HepG2 (cell line): ENCODE results near the gene CMTM2. TPM values are rescaled to one million over a fixed set of nuclear protein-coding genes. Genes with fewer than 3 reads are reported as not detected.

Experiments
- ATAC-seq: fragments of 200-7000 bp; cut with Tn5 transposase; 3 replicates; pipeline ENCODE4 v1.9.1; 2020; ENCODE audit warnings: mild to moderate bottlenecking, moderate library complexity
- BruUV-seq: library from RNA; stranded (reverse); fragments of 400-500 nt; replicated peaks from 2 replicates; lab custom pipeline; 2021; lab: Mats Ljungman, UMichigan
- CTCF ChIA-PET: fragments of 300-600 bp; formaldehyde crosslinking; extraction: SDS; loops from one replicate; lab custom pipeline; 2021; ENCODE audit warnings: low total read pairs, inconsistent platforms, low intra/inter-chr PET ratio; lab: Yijun Ruan, JAX
- POLR2A ChIA-PET: fragments of 350-600 bp; sonication (Branson Sonifier 250); formaldehyde crosslinking; loops from one replicate; lab custom pipeline; 2020; ENCODE audit warnings: antibody characterized with exemption, inconsistent platforms; lab: Yijun Ruan, JAX
- DNase-seq: peaks from one replicate; pipeline ENCODE4 v3.0.0-alpha.2; 2015; ENCODE audit warnings: low spot score
- FAIRE-seq: peaks from 3 replicates; lab custom pipeline; 2011; peaks lifted over from hg19 to GRCh38; lab: Jason Lieb, UNC
- H2AFZ ChIP-seq: one replicate; pipeline ENCODE4 v1.6.1; 2011; ENCODE audit warnings: low read length, inconsistent platforms
- H3K27ac ChIP-seq: fragments of 300-600 bp; 3 replicates; pipeline ENCODE4 v1.8.0; 2011; ENCODE audit warnings: mixed run types, mild to moderate bottlenecking, mixed read lengths, low read length, inconsistent platforms; ENCODE audit not compliant: insufficient read depth; ENCODE audit errors: extremely low read length
- H3K27me3 ChIP-seq, 2 experiments: fragments of 200-600 bp in 1 of 2; 2 replicates in 1 of 2; 3 replicates in 1 of 2; pipeline versions ENCODE4 v1.6.0 to v1.8.0; 2011; ENCODE audit warnings: low read length in 2 of 2, mild to moderate bottlenecking in 2 of 2, moderate library complexity in 2 of 2, inconsistent platforms in 1 of 2; ENCODE audit not compliant: insufficient read depth in 2 of 2, control insufficient read depth in 1 of 2
- H3K36me3 ChIP-seq, 2 experiments: fragments of 200-600 bp in 1 of 2; replicated peaks in 1 of 2; 2 replicates in 1 of 2; 3 replicates in 1 of 2; pipeline versions ENCODE4 v1.5.1 to v1.8.0; 2011; ENCODE audit warnings: low read length in 2 of 2, inconsistent platforms in 1 of 2; ENCODE audit not compliant: insufficient read depth in 2 of 2, control insufficient read depth in 1 of 2
- H3K4me1 ChIP-seq: 2 replicates; pipeline ENCODE4 v1.5.1; 2012; ENCODE audit warnings: low read length, inconsistent platforms; ENCODE audit not compliant: insufficient read depth
- H3K4me2 ChIP-seq: 2 replicates; pipeline ENCODE4 v1.6.0; 2011; ENCODE audit warnings: low read depth, low read length, inconsistent platforms
- H3K4me3 ChIP-seq, 3 experiments: fragments of 200-600 bp in 1 of 3; sonication (generic), shearing (Covaris generic) in 1 of 3; replicated peaks in 1 of 3; 2 replicates each; pipeline ENCODE4 v1.5.1; 2011 to 2016; ENCODE audit warnings: low read length in 3 of 3, inconsistent platforms in 2 of 3, low read depth in 2 of 3, mild to moderate bottlenecking in 2 of 3, control low read depth in 1 of 3, mixed read lengths in 1 of 3; ENCODE audit not compliant: insufficient read depth in 1 of 3
- H3K79me2 ChIP-seq: one replicate; pipeline ENCODE4 v1.6.1; 2011; ENCODE audit warnings: low read length, inconsistent platforms; ENCODE audit not compliant: insufficient read depth
- H3K9ac ChIP-seq: 2 replicates; pipeline ENCODE4 v1.6.0; 2011; ENCODE audit warnings: mild to moderate bottlenecking, low read depth, low read length, inconsistent platforms; ENCODE audit not compliant: insufficient read depth
- H3K9me3 ChIP-seq: 2 replicates; pipeline ENCODE4 v1.5.1; 2012; ENCODE audit warnings: mild to moderate bottlenecking, low read length
- H4K20me1 ChIP-seq: 2 replicates; pipeline ENCODE4 v1.6.0; 2011; ENCODE audit warnings: inconsistent platforms, mild to moderate bottlenecking, low read length, moderate library complexity; ENCODE audit not compliant: insufficient read depth
- HIVEP1 ChIP-seq: sonication (generic); formaldehyde crosslinking; IDR thresholded peaks from 2 replicates; pipeline ENCODE4 v1.4.0; 2020; ENCODE audit warnings: mild to moderate bottlenecking, missing genetic modification reagents
- KDM2A ChIP-seq: sonication (generic); formaldehyde crosslinking; IDR thresholded peaks from 2 replicates; pipeline ENCODE4 v1.4.0; 2020; ENCODE audit warnings: low read depth, missing genetic modification reagents, borderline replicate concordance
- KDM3A ChIP-seq: IDR thresholded peaks from 2 replicates; pipeline ENCODE4 v1.6.1; 2018; ENCODE audit warnings: low read depth, missing compliant biosample characterization
- KLF11 ChIP-seq: IDR thresholded peaks from 2 replicates; pipeline ENCODE4 v1.6.1; 2016; ENCODE audit warnings: missing compliant biosample characterization
- NKX3-1 ChIP-seq: sonication (generic); formaldehyde crosslinking; IDR thresholded peaks from 2 replicates; pipeline ENCODE4 v1.5.0; 2020; ENCODE audit warnings: missing genetic modification reagents
- NR1H2 ChIP-seq: sonication (generic); formaldehyde crosslinking; IDR thresholded peaks from 2 replicates; pipeline ENCODE4 v1.8.1; 2022; ENCODE audit warnings: low read depth, missing genetic modification reagents, borderline replicate concordance
- NRL ChIP-seq: sonication (generic); formaldehyde crosslinking; IDR thresholded peaks from 2 replicates; pipeline ENCODE4 v1.5.0; 2020; ENCODE audit warnings: missing genetic modification reagents, mild to moderate bottlenecking, moderate library complexity, borderline replicate concordance
- PHF5A ChIP-seq: IDR thresholded peaks from one replicate; pipeline ENCODE4 v1.6.1; 2018; ENCODE audit warnings: low read depth, missing genetic modification reagents; ENCODE audit not compliant: unreplicated experiment
- POLR2G ChIP-seq: fragments of 200-400 bp; formaldehyde crosslinking; IDR thresholded peaks from 2 replicates; pipeline ENCODE4 v1.6.1; 2018; ENCODE audit warnings: mild to moderate bottlenecking, low read depth, low read length, moderate library complexity
- PTBP1 ChIP-seq: fragments of 200-400 bp; formaldehyde crosslinking; IDR thresholded peaks from 2 replicates; pipeline ENCODE4 v1.6.1; 2018; ENCODE audit warnings: low read length, low read depth; ENCODE audit not compliant: poor library complexity, severe bottlenecking
- RCOR2 ChIP-seq: IDR thresholded peaks from 2 replicates; pipeline ENCODE4 v1.6.1; 2016; ENCODE audit warnings: missing biosample characterization, missing genetic modification reagents
- RNF2 ChIP-seq: fragments of 450-650 bp; conservative IDR thresholded peaks from 2 replicates; pipeline ENCODE4 v1.6.1; 2016; ENCODE audit warnings: low read depth
- SRSF9 ChIP-seq: fragments of 200-400 bp; formaldehyde crosslinking; IDR thresholded peaks from 2 replicates; pipeline ENCODE4 v1.6.1; 2018; ENCODE audit warnings: borderline replicate concordance, mild to moderate bottlenecking, low read depth, low read length; ENCODE audit not compliant: insufficient read depth, poor library complexity, severe bottlenecking
- ZNF160 ChIP-seq: sonication (generic); formaldehyde crosslinking; IDR thresholded peaks from 2 replicates; pipeline ENCODE4 v1.8.0; 2022; ENCODE audit warnings: mild to moderate bottlenecking, inconsistent platforms, missing genetic modification reagents
- ZNF589 ChIP-seq: sonication (generic); formaldehyde crosslinking; conservative IDR thresholded peaks from 2 replicates; pipeline ENCODE4 v1.8.0; 2022; ENCODE audit warnings: mild to moderate bottlenecking, moderate library complexity, missing genetic modification reagents
- ZNF670 ChIP-seq: sonication (generic); formaldehyde crosslinking; IDR thresholded peaks from 2 replicates; pipeline ENCODE4 v1.8.0; 2022; ENCODE audit warnings: mild to moderate bottlenecking, missing genetic modification reagents, borderline replicate concordance
- WGBS: methylation state at CpG from one replicate; pipeline ENCODE4 v1.1.6; 2017; ENCODE audit warnings: low lambda C conversion rate; 5-methylcytosine and 5-hydroxymethylcytosine counted together
- in situ Hi-C: cut with HindIII; loops from 2 replicates; pipeline ENCODE4 v1.10.0; 2017; ENCODE audit warnings: low pct_unique_long_range_greater_than_20kb; ENCODE audit not compliant: extremely low pct_ligation_motif_present
- intact Hi-C: fragments of 100-400 bp; cut with micrococcal nuclease; formaldehyde crosslinking; loops from one replicate; pipeline ENCODE4 v1.10.0; 2022; ENCODE audit not compliant: unreplicated experiment
- polyA plus RNA-seq, 8 experiments: library from polyadenylated mRNA; depleted of rRNA in 3 of 8; stranded (reverse) in 7 of 8; unstranded in 1 of 8; fragments of >200 nt; fragmentation: Illumina TruSeq in 4 of 8; extraction: Trizol in 4 of 8; gene quantifications; 2 replicates each; pipeline versions ENCODE4 v1.2.1 to v1.2.3, GENCODE V29; 2011 to 2016; ENCODE audit warnings: low read depth in 4 of 8, missing spikeins in 1 of 8, mixed read lengths in 1 of 8; ENCODE audit not compliant: insufficient read depth in 1 of 8
- total RNA-seq, 5 experiments: library from RNA; depleted of rRNA; stranded (reverse); fragments of >200 nt; fragmentation: Illumina TruSeq; extraction: Trizol; gene quantifications; 2 replicates each; pipeline ENCODE4 v1.2.3, GENCODE V29; 2016; ENCODE audit warnings: low read depth in 1 of 5
- TF ChIP-seq, protein P1 (sequence below): IDR thresholded peaks from 2 replicates; pipeline ENCODE4 v1.6.1; 2016; ENCODE audit warnings: missing compliant biosample characterization, missing genetic modification reagents, borderline replicate concordance
- TF ChIP-seq, protein P2 (sequence below): sonication (generic); formaldehyde crosslinking; IDR thresholded peaks from 2 replicates; pipeline ENCODE4 v1.8.1; 2023; ENCODE audit warnings: missing genetic modification reagents, mild to moderate bottlenecking, borderline replicate concordance

Gene CMTM2
- total and polyA plus RNA-seq, 2 of the 13 experiments (the other 11 are each of a cell fraction or from before 2014, with no cell fraction given), result not detected

- in situ Hi-C loops, result no loop called here
- BruUV-seq, result no TSS peak
- no peak for ATAC-seq
- FAIRE-seq, result no peak
- Histone ChIP-seq H3K9me3 (no peaks in the 10 kb centered on the region), H4K20me1 (0 out of 2 replicates have a peak, but pooled peaks cover 2% of the 10 kb centered on the region), H3K4me2 (no peak overlapping the region), H3K36me3 (peaks cover 6 to 46% of the 10 kb centered on the region in 2 experiments; a peak in 4 of 5 replicates), H3K4me1 (peaks cover 19% of the 10 kb centered on the region), H3K79me2 (peaks cover 3% of the 10 kb centered on the region), H2AFZ (no peak overlapping the region), H3K9ac (no peak overlapping the region), H3K4me3 (no peak overlapping the region), H3K27ac (no peak overlapping the region), H3K27me3 (no peaks in the 10 kb centered on the region)
- POLR2A ChIA-PET, result interaction anchor here (2.9 kb wide), 1 partner anchor 9 kb away, joined by 18 read pairs; the partner anchor contains the start of gene CKLF
- DNase-seq, result no peak
- intact Hi-C loops, result no loop called here
- TF ChIP-seq RNF2, result no peak
- TF ChIP-seq ZNF160, result no peak
- no peak for TF ChIP-seq NKX3-1
- no peak for TF ChIP-seq NRL
- TF ChIP-seq PTBP1, result no peak
- no peak for TF ChIP-seq PHF5A (CRISPR knock-in tag)
- no peak for TF ChIP-seq HIVEP1 (CRISPR knock-in tag)
- TF ChIP-seq KDM2A (CRISPR knock-in tag), result no peak
- WGBS, result 97% methylated on average over 3 of the region's 3 CpGs
- CTCF ChIA-PET, result no interaction called here
These were observed 17.7 kb upstream of the CMTM2 start for GRCh38 chr16:66561381-66562080.

DNA sequence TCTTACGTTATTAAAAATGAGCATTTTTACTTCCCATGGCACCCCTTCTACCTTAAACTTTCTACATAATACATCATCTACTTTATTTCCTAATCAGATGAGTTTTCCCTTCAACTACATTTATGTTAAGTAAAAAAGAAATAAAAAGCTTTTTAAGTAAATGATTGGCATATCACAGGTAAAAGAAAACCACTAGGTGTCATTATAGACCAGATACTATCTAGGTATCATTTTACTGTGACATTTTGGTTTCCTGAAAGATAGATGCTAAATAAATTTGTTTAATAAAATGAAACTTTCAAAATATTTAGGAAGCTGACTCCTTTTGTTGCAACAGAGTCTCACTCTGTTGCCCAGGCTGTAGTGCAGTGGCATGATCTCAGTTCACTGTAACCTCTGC lies 16.9 kb upstream of the CMTM2 start:
- Histone ChIP-seq H2AFZ (no peak overlapping the region), H3K4me3 (no peak overlapping the region), H3K79me2 (peaks cover 3% of the 10 kb centered on the region), H3K27me3 (no peaks in the 10 kb centered on the region), H3K27ac (no peak overlapping the region), H3K4me1 (peaks cover 12% of the 10 kb centered on the region), H3K9me3 (no peaks in the 10 kb centered on the region), H4K20me1 (0 out of 2 replicates have a peak, but pooled peaks cover 2% of the 10 kb centered on the region), H3K9ac (no peak overlapping the region), H3K4me2 (no peak overlapping the region), H3K36me3 (peaks cover 8 to 47% of the 10 kb centered on the region in 2 experiments; a peak in 4 of 5 replicates)
- in situ Hi-C loops, result no loop called here
- ATAC-seq (no peak), DNase-seq (no peak), FAIRE-seq (no peak)
- 96% methylated on average over 1 of the region's 1 CpG for WGBS
- no TSS peak for BruUV-seq
- CTCF ChIA-PET, result interaction anchor here (1.5 kb wide), 1 partner anchor 43 kb away, joined by 5 read pairs; no protein-coding TSS in a partner anchor
- intact Hi-C loops, result no loop called here
- POLR2A ChIA-PET, result interaction anchor here (2.9 kb wide), 1 partner anchor 10 kb away, joined by 18 read pairs; the partner anchor contains the start of gene CKLF
- TF ChIP-seq KDM3A (CRISPR knock-in tag) (no peak), RCOR2 (CRISPR knock-in tag) (no peak), ZNF589 (no peak), ZNF670 (CRISPR knock-in tag) (no peak), NR1H2 (CRISPR knock-in tag) (no peak), SRSF9 (no peak), POLR2G (no peak), KLF11 (CRISPR knock-in tag) (no peak)
- TF ChIP-seq, protein P1, sequence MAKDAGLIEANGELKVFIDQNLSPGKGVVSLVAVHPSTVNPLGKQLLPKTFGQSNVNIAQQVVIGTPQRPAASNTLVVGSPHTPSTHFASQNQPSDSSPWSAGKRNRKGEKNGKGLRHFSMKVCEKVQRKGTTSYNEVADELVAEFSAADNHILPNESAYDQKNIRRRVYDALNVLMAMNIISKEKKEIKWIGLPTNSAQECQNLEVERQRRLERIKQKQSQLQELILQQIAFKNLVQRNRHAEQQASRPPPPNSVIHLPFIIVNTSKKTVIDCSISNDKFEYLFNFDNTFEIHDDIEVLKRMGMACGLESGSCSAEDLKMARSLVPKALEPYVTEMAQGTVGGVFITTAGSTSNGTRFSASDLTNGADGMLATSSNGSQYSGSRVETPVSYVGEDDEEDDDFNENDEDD (CRISPR knock-in tag), result no peak
- TF ChIP-seq, protein P2, sequence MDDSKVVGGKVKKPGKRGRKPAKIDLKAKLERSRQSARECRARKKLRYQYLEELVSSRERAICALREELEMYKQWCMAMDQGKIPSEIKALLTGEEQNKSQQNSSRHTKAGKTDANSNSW (CRISPR knock-in tag), result no peak
